GM12878 (cell line): ENCODE measurements around the gene PDCL3. TPM values are rescaled to one million over a fixed set of nuclear protein-coding genes. Genes with fewer than 3 reads are reported as not detected.

Source experiments
- ATAC-seq: fragments of 200-7000 bp; cut with Tn5 transposase; 3 replicates; pipeline ENCODE4 v1.9.1; 2020; ENCODE audit warnings: mild to moderate bottlenecking, moderate library complexity
- BruUV-seq: library from RNA; stranded (reverse); fragments of 400-500 nt; replicated peaks from 2 replicates; lab custom pipeline; 2021; lab: Mats Ljungman, UMichigan
- CTCF ChIA-PET: fragments of 300-600 bp; sonication (Branson Sonifier 250); formaldehyde crosslinking; extraction: SDS; loops from one replicate; lab custom pipeline; 2021; ENCODE audit warnings: inconsistent platforms; lab: Yijun Ruan, JAX
- POLR2A ChIA-PET: fragments of 350-600 bp; formaldehyde crosslinking; extraction: SDS; loops from one replicate; lab custom pipeline; 2021; ENCODE audit warnings: inconsistent platforms; lab: Charles Lee
- RAD21 ChIA-PET: fragments of 300-600 bp; sonication (Branson Sonifier 250); formaldehyde crosslinking; loops from one replicate; lab custom pipeline; 2023; ENCODE audit warnings: antibody characterized with exemption; ENCODE audit not compliant: unreplicated experiment; lab: Charles Lee
- SMC1A ChIA-PET: fragments of 300-600 bp; sonication (Branson Sonifier 250); formaldehyde crosslinking; loops from one replicate; lab custom pipeline; 2023; ENCODE audit not compliant: unreplicated experiment, uncharacterized antibody; lab: Charles Lee
- DNase-seq: peaks from one replicate; pipeline ENCODE4 v3.0.0-alpha.2; 2011; ENCODE audit warnings: low read depth, low spot score
- FAIRE-seq: peaks from 3 replicates; lab custom pipeline; 2011; peaks lifted over from hg19 to GRCh38; lab: Jason Lieb, UNC
- H2AFZ ChIP-seq: 2 replicates; pipeline ENCODE4 v1.6.0; 2011; ENCODE audit warnings: low read depth, low read length, control low read depth; ENCODE audit not compliant: control insufficient read depth
- H3K27ac ChIP-seq: 2 replicates; pipeline ENCODE4 v1.5.1; 2011; ENCODE audit warnings: control low read depth; ENCODE audit not compliant: control insufficient read depth, insufficient read depth
- H3K27me3 ChIP-seq, 2 experiments: replicated peaks in 1 of 2; 2 replicates each; pipeline versions ENCODE4 v1.6.0 to v1.6.1; 2011; ENCODE audit warnings: low read length in 1 of 2; ENCODE audit not compliant: control insufficient read depth in 2 of 2, insufficient read depth in 2 of 2
- H3K36me3 ChIP-seq, 2 experiments: 2 replicates each; pipeline ENCODE4 v1.5.1; 2011; ENCODE audit warnings: low read length in 1 of 2; ENCODE audit not compliant: control insufficient read depth in 2 of 2, insufficient read depth in 2 of 2
- H3K4me1 ChIP-seq: 2 replicates; pipeline ENCODE4 v1.6.1; 2011; ENCODE audit warnings: mild to moderate bottlenecking, low read length, moderate library complexity, mixed read lengths; ENCODE audit not compliant: control insufficient read depth, insufficient read depth
- H3K4me2 ChIP-seq: 2 replicates; pipeline ENCODE4 v1.6.0; 2011; ENCODE audit warnings: control low read depth; ENCODE audit not compliant: control insufficient read depth, insufficient read depth
- H3K4me3 ChIP-seq: fragments of 200-600 bp; sonication (generic); 2 replicates; pipeline ENCODE4 v1.5.1; 2016
- H3K79me2 ChIP-seq: 2 replicates; pipeline ENCODE4 v1.6.0; 2011; ENCODE audit warnings: low read length; ENCODE audit not compliant: control insufficient read depth, insufficient read depth
- H3K9ac ChIP-seq: 2 replicates; pipeline ENCODE4 v1.8.0; 2011; ENCODE audit warnings: low read length, control low read depth, mixed read lengths; ENCODE audit not compliant: control insufficient read depth, insufficient read depth
- H3K9me3 ChIP-seq: replicated peaks from 3 replicates; pipeline ENCODE4 v1.5.1; 2011; ENCODE audit warnings: mild to moderate bottlenecking, low read length; ENCODE audit not compliant: control insufficient read depth, insufficient read depth
- H4K20me1 ChIP-seq: 2 replicates; pipeline ENCODE4 v1.6.0; 2011; ENCODE audit not compliant: control insufficient read depth, insufficient read depth
- BCL3 ChIP-seq: IDR thresholded peaks from 2 replicates; pipeline ENCODE4 v1.6.1; 2011; ENCODE audit warnings: borderline replicate concordance, low read depth, mild to moderate bottlenecking, moderate library complexity, low read length; ENCODE audit not compliant: insufficient read depth, poor library complexity, severe bottlenecking
- NFXL1 ChIP-seq: fragments of 450-650 bp; IDR thresholded peaks from 2 replicates; pipeline ENCODE4 v1.6.1; 2017; ENCODE audit warnings: antibody characterized with exemption, mild to moderate bottlenecking, borderline replicate concordance
- RELA ChIP-seq: fragments of 450-650 bp; IDR thresholded peaks from 2 replicates; pipeline ENCODE4 v1.8.0; 2014; ENCODE audit warnings: borderline replicate concordance; ENCODE audit not compliant: partially characterized antibody
- ZBTB33 ChIP-seq: fragments of 450-650 bp; IDR thresholded peaks from 2 replicates; pipeline ENCODE4 v1.6.1; 2017; ENCODE audit warnings: mild to moderate bottlenecking
- WGBS: methylation state at CpG from one replicate; pipeline ENCODE4 v1.1.6; 2016; ENCODE audit warnings: low lambda C conversion rate; ENCODE audit not compliant: insufficient replicate concordance, insufficient coverage; ENCODE audit errors: missing lambda C conversion rate; 5-methylcytosine and 5-hydroxymethylcytosine counted together
- in situ Hi-C: fragments of 300-500 bp; cut with MboI; formaldehyde crosslinking; loops from 9 replicates; pipeline ENCODE4 v1.14.3; 2018; ENCODE audit warnings: mixed read lengths
- intact Hi-C: fragments of 100-400 bp; cut with micrococcal nuclease; formaldehyde crosslinking; loops from one replicate; pipeline ENCODE4 v1.14.2; 2022; ENCODE audit not compliant: unreplicated experiment
- polyA plus RNA-seq, 11 experiments: library from polyadenylated mRNA; depleted of rRNA in 4 of 11; unstranded in 6 of 11; stranded (reverse) in 5 of 11; fragments of >200 nt; fragmentation: Nextera tagmentation in 4 of 11; fragmentation: Illumina TruSeq in 1 of 11; extraction: Ambion mirVana in 4 of 11; extraction: Trizol in 1 of 11; gene quantifications; 1 replicate in 1 of 11; 2 replicates in 10 of 11; pipeline versions ENCODE4 v1.2.1 to v1.2.3, GENCODE V29; 2011 to 2016; ENCODE audit warnings: inconsistent platforms in 2 of 11, missing spikeins in 2 of 11, low read depth in 1 of 11
- total RNA-seq, 4 experiments: library from RNA; depleted of rRNA in 3 of 4; stranded (reverse); fragments of >200 nt in 3 of 4; fragmentation: Illumina TruSeq in 1 of 4; extraction: Trizol in 1 of 4; gene quantifications; 2 replicates each; pipeline versions ENCODE4 v1.2.1 to v1.2.3, GENCODE V29; 2013 to 2021

PDCL3 gene
- total and polyA plus RNA-seq, 10 of the 15 experiments (the other 5 are each of a cell fraction or from before 2014, with no cell fraction given) = 22.9 to 111 (median 51.1) TPM

DNA sequence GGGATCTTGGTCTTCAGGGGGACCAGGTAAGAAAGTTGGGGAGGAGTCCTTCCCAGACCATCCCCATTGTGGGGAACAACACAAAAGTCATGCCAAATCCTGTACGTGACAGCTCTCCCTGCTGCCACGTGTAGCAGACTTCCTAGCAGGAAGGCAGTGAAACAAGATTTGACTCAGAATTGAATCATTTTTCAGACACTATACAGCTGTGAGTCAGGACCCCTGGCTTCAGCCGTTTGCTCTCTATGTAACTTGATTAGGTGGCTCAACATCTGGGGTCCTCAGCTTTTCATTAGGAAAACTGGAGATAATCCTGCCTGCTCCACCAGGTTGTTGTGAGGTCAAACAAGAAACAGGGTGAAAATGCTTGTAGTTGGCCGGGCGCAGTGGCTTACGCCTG, 32.9 kb upstream of the PDCL3 start:
- BruUV-seq = no TSS peak
- Histone ChIP-seq H3K27ac (no peak overlapping the region), H3K36me3 (no peaks in the 10 kb centered on the region)
- in situ Hi-C loops = no loop called here
- no peak for FAIRE-seq
- ChIA-PET RAD21 (interaction anchor here (0.6 kb wide), 1 partner anchor 9 kb away, joined by 3 read pairs; no protein-coding TSS in a partner anchor), POLR2A (no interaction called here)
- no peak for TF ChIP-seq NFXL1
- no peak for TF ChIP-seq ZBTB33
- TF ChIP-seq BCL3 = no peak
- no peak for TF ChIP-seq RELA
- TF ChIP-seq, all 136 proteins: peak for 0
- H3K9me3 ChIP-seq = no peaks in the 10 kb centered on the region; the same call in 2 of the 3 replicates
- 40% methylated on average over 6 of the region's 6 CpGs for WGBS
- ChIA-PET SMC1A (no interaction called here), CTCF (no interaction called here)
- intact Hi-C loops = no loop called here
- DNase-seq = no peak
- no peak for ATAC-seq
- H3K79me2 ChIP-seq = no peaks in the 10 kb centered on the region
- peaks cover 2 to 3% of the 10 kb centered on the region in 2 experiments; a peak in 2 of 4 replicates for H3K27me3 ChIP-seq
- H3K4me1 ChIP-seq = no peaks in the 10 kb centered on the region
- no peak overlapping the region for H3K9ac ChIP-seq
- no peaks in the 10 kb centered on the region for H4K20me1 ChIP-seq
- no peak overlapping the region for H3K4me2 ChIP-seq
- H2AFZ ChIP-seq = no peak overlapping the region
- no peak overlapping the region for H3K4me3 ChIP-seq
